ENCODE measurements around the gene ADPRHL1.

The ADPRHL1 gene

GRCh38 chr13:113485545-113485944, 32.3 kb upstream of the ADPRHL1 start:
- Histone ChIP-seq H3K27ac (ENCODE audit: low read depth, low read length) (no peak overlapping the region), H3F3A (ENCODE audit: control insufficient read depth, insufficient read depth) (0 out of 2 replicates have a peak, but pooled peaks cover 3% of the 10 kb centered on the region), H3K36me3 (ENCODE audit: control insufficient read depth, low read length) (peaks cover 42% of the 10 kb centered on the region), H3K79me2 (ENCODE audit: control insufficient read depth, low read length) (peaks cover 93% of the 10 kb centered on the region), H3K9me2 (replicated peaks; ENCODE audit: control insufficient read depth, low read length) (no peaks in the 10 kb centered on the region), H3K4me1 (ENCODE audit: control insufficient read depth, low read length) (peaks cover 34% of the 10 kb centered on the region), H3K27me3 (ENCODE audit: control insufficient read depth, low read length) (no peaks in the 10 kb centered on the region), H3K9me3 (ENCODE audit: control insufficient read depth, insufficient read depth, low read length) (no peaks in the 10 kb centered on the region), H3K4me3 (ENCODE audit: low read length) (no peak overlapping the region), H4K20me1 (ENCODE audit: control insufficient read depth, insufficient read depth, low read depth, low read length) (peaks cover 40% of the 10 kb centered on the region), H3K4me2 (ENCODE audit: low read length) (no peak overlapping the region)
- TF ChIP-seq EZH2phosphoT487 (IDR thresholded peaks at IDR 0.05; ENCODE audit: borderline replicate concordance, low read length) (no peak), CTCF (IDR thresholded peaks at IDR 0.05; ENCODE audit: low read depth, low read length, poor library complexity, severe bottlenecking) (no peak)

GRCh38 chr13:113483504-113484293, 30.4 kb upstream of the ADPRHL1 start:
- 0 out of 2 replicates have a peak, but pooled peaks cover 3% of the 10 kb centered on the region for H3F3A ChIP-seq (ENCODE audit: control insufficient read depth, insufficient read depth)
- no peaks in the 10 kb centered on the region for H3K27me3 ChIP-seq (ENCODE audit: control insufficient read depth, low read length)
- peaks cover 77% of the 10 kb centered on the region for H3K79me2 ChIP-seq (ENCODE audit: control insufficient read depth, low read length)
- no peak for TF ChIP-seq EZH2phosphoT487 (IDR thresholded peaks at IDR 0.05; ENCODE audit: borderline replicate concordance, low read length)
- TF ChIP-seq CTCF (IDR thresholded peaks at IDR 0.05; ENCODE audit: low read depth, low read length, poor library complexity, severe bottlenecking) = no peak
- H3K9me3 ChIP-seq (ENCODE audit: control insufficient read depth, insufficient read depth, low read length) = no peaks in the 10 kb centered on the region
- H3K4me3 ChIP-seq (ENCODE audit: low read length) = no peak overlapping the region
- H3K4me1 ChIP-seq (ENCODE audit: control insufficient read depth, low read length) = peaks cover 23% of the 10 kb centered on the region
- no peak overlapping the region for H3K4me2 ChIP-seq (ENCODE audit: low read length)
- H3K9me2 ChIP-seq (replicated peaks; ENCODE audit: control insufficient read depth, low read length) = no peaks in the 10 kb centered on the region
- H4K20me1 ChIP-seq (ENCODE audit: control insufficient read depth, insufficient read depth, low read depth, low read length) = peaks cover 28% of the 10 kb centered on the region
- peaks cover 53% of the 10 kb centered on the region for H3K36me3 ChIP-seq (ENCODE audit: control insufficient read depth, low read length)
- H3K27ac ChIP-seq (ENCODE audit: low read depth, low read length) = no peak overlapping the region

- H3F3A ChIP-seq (ENCODE audit: control insufficient read depth, insufficient read depth) = 0 out of 2 replicates have a peak, but pooled peaks cover 3% of the 10 kb centered on the region
- H3K27me3 ChIP-seq (ENCODE audit: control insufficient read depth, low read length) = no peaks in the 10 kb centered on the region
- H3K27ac ChIP-seq (ENCODE audit: low read depth, low read length) = no peak overlapping the region
- peaks cover 55% of the 10 kb centered on the region for H3K36me3 ChIP-seq (ENCODE audit: control insufficient read depth, low read length)
- H3K9me2 ChIP-seq (replicated peaks; ENCODE audit: control insufficient read depth, low read length) = no peaks in the 10 kb centered on the region
- H3K79me2 ChIP-seq (ENCODE audit: control insufficient read depth, low read length) = peaks cover 71% of the 10 kb centered on the region
- H4K20me1 ChIP-seq (ENCODE audit: control insufficient read depth, insufficient read depth, low read depth, low read length) = peaks cover 22% of the 10 kb centered on the region
- H3K9me3 ChIP-seq (ENCODE audit: control insufficient read depth, insufficient read depth, low read length) = no peaks in the 10 kb centered on the region
- no peak for TF ChIP-seq EZH2phosphoT487 (IDR thresholded peaks at IDR 0.05; ENCODE audit: borderline replicate concordance, low read length)
- TF ChIP-seq CTCF (IDR thresholded peaks at IDR 0.05; ENCODE audit: low read depth, low read length, poor library complexity, severe bottlenecking) = no peak
- peaks cover 17% of the 10 kb centered on the region for H3K4me1 ChIP-seq (ENCODE audit: control insufficient read depth, low read length)
- no peak overlapping the region for H3K4me2 ChIP-seq (ENCODE audit: low read length)
- no peak overlapping the region for H3K4me3 ChIP-seq (ENCODE audit: low read length)
These were observed 29.8 kb upstream of the ADPRHL1 start for GRCh38 chr13:113483081-113483480.
